SK-N-SH treated with all-trans-retinoic acid at 6 μM for 48 hours (cell line): ENCODE data around the gene FHOD3.

ENCODE experiments used
- ATAC-seq: fragments of 200-7000 bp; cut with Tn5 transposase; 3 replicates; pipeline ENCODE4 v1.9.1; 2020; ENCODE audit warnings: mild to moderate bottlenecking, moderate library complexity
- ARNTL ChIP-seq: fragments of 450-650 bp; formaldehyde crosslinking; IDR thresholded peaks from 2 replicates; pipeline ENCODE4 v1.5.0; 2020; ENCODE audit warnings: low read depth, mild to moderate bottlenecking, moderate library complexity, borderline replicate concordance
- BACH2 ChIP-seq: fragments of 250-450 bp; sonication (Bioruptor Pico); IDR thresholded peaks from 2 replicates; pipeline ENCODE4 v1.9.0; 2021; ENCODE audit warnings: mild to moderate bottlenecking, borderline replicate concordance
- CSDC2 ChIP-seq: fragments of 250-450 bp; sonication (Bioruptor Pico); IDR thresholded peaks from 2 replicates; pipeline ENCODE4 v1.5.0; 2020; ENCODE audit warnings: mild to moderate bottlenecking, moderate library complexity
- CSRNP3 ChIP-seq: fragments of 250-450 bp; sonication (Bioruptor Pico); IDR thresholded peaks from 2 replicates; pipeline ENCODE4 v1.5.1; 2021; ENCODE audit warnings: mild to moderate bottlenecking, moderate library complexity
- ESRRG ChIP-seq: fragments of 250-450 bp; sonication (Bioruptor Pico); IDR thresholded peaks from 2 replicates; pipeline ENCODE4 v1.6.1; 2021; ENCODE audit warnings: mild to moderate bottlenecking
- GLIS3 ChIP-seq: fragments of 250-450 bp; sonication (Bioruptor Pico); IDR thresholded peaks from 2 replicates; pipeline ENCODE4 v1.5.0; 2020; ENCODE audit warnings: mild to moderate bottlenecking, moderate library complexity
- ISL1 ChIP-seq: fragments of 250-450 bp; sonication (Bioruptor Pico); IDR thresholded peaks from 2 replicates; pipeline ENCODE4 v2.1.2; 2022; ENCODE audit warnings: mild to moderate bottlenecking, moderate library complexity
- OSR1 ChIP-seq: fragments of 250-450 bp; sonication (Bioruptor Pico); IDR thresholded peaks from 2 replicates; pipeline ENCODE4 v1.8.0; 2022; ENCODE audit warnings: moderate library complexity, mild to moderate bottlenecking, inconsistent platforms
- PATZ1 ChIP-seq: fragments of 250-450 bp; sonication (Bioruptor Pico); IDR thresholded peaks from 2 replicates; pipeline ENCODE4 v1.8.0; 2020; ENCODE audit warnings: mild to moderate bottlenecking, moderate library complexity, borderline replicate concordance
- POU6F1 ChIP-seq: fragments of 250-450 bp; sonication (Bioruptor Pico); IDR thresholded peaks from 2 replicates; pipeline ENCODE4 v1.8.0; 2021; ENCODE audit warnings: low read depth, mild to moderate bottlenecking, moderate library complexity, borderline replicate concordance
- PPARA ChIP-seq: fragments of 250-450 bp; sonication (Bioruptor Pico); IDR thresholded peaks from 2 replicates; pipeline ENCODE4 v1.5.0; 2020; ENCODE audit warnings: mild to moderate bottlenecking, borderline replicate concordance
- RARB ChIP-seq: fragments of 250-450 bp; sonication (Bioruptor Pico); IDR thresholded peaks from 2 replicates; pipeline ENCODE4 v1.8.0; 2021; ENCODE audit warnings: mild to moderate bottlenecking, moderate library complexity
- SNAI2 ChIP-seq: fragments of 250-450 bp; sonication (Bioruptor Pico); IDR thresholded peaks from 2 replicates; pipeline ENCODE4 v1.5.0; 2020; ENCODE audit warnings: mild to moderate bottlenecking, moderate library complexity
- TOX ChIP-seq: fragments of 250-450 bp; sonication (Bioruptor Pico); IDR thresholded peaks from 2 replicates; pipeline ENCODE4 v1.8.0; 2021; ENCODE audit warnings: mild to moderate bottlenecking, moderate library complexity, borderline replicate concordance
- TSHZ2 ChIP-seq: fragments of 250-450 bp; sonication (Bioruptor Pico); IDR thresholded peaks from 2 replicates; pipeline ENCODE4 v1.5.0; 2020; ENCODE audit warnings: mild to moderate bottlenecking, moderate library complexity
- ZC3H10 ChIP-seq: fragments of 250-450 bp; sonication (Bioruptor Pico); IDR thresholded peaks from 2 replicates; pipeline ENCODE4 v1.5.1; 2021; ENCODE audit warnings: mild to moderate bottlenecking, moderate library complexity
- ZFP30 ChIP-seq: fragments of 450-650 bp; formaldehyde crosslinking; IDR thresholded peaks from 2 replicates; pipeline ENCODE4 v1.5.0; 2022; ENCODE audit warnings: mild to moderate bottlenecking, moderate library complexity
- ZNF565 ChIP-seq: fragments of 450-650 bp; formaldehyde crosslinking; conservative IDR thresholded peaks from 2 replicates; pipeline ENCODE4 v1.5.0; 2020; ENCODE audit warnings: low read depth, mild to moderate bottlenecking, moderate library complexity
- ZNF8 ChIP-seq: fragments of 450-650 bp; formaldehyde crosslinking; IDR thresholded peaks from 2 replicates; pipeline ENCODE4 v1.5.0; 2020; ENCODE audit warnings: mild to moderate bottlenecking, moderate library complexity

FHOD3 gene

GRCh38 chr18:36348971-36349417 lies 51.5 kb downstream of the FHOD3 start:
- TF ChIP-seq ZC3H10 = no peak
- TF ChIP-seq GLIS3 (CRISPR knock-in tag) = no peak
- no peak for TF ChIP-seq ZFP30
- TF ChIP-seq SNAI2 (CRISPR knock-in tag) = no peak
- TF ChIP-seq CSDC2 = no peak
- no peak for TF ChIP-seq PPARA (CRISPR knock-in tag)
- TF ChIP-seq RARB = no peak
- no peak for TF ChIP-seq ARNTL (CRISPR knock-in tag)
- TF ChIP-seq ESRRG (CRISPR knock-in tag) = no peak
- no peak for TF ChIP-seq POU6F1 (CRISPR knock-in tag)
- TF ChIP-seq OSR1 (CRISPR knock-in tag) = no peak
- no peak for TF ChIP-seq BACH2 (CRISPR knock-in tag)
- TF ChIP-seq ISL1 (CRISPR knock-in tag) = no peak
- no peak for TF ChIP-seq CSRNP3 (CRISPR knock-in tag)
- ATAC-seq = no peak

- TF ChIP-seq TSHZ2 (CRISPR knock-in tag) (no peak), TOX (CRISPR knock-in tag) (no peak)
- ATAC-seq = no peak
Observed at GRCh38 chr18:36349552-36349951, 52.0 kb downstream of the FHOD3 start.

GRCh38 chr18:36350251-36350651 lies 52.7 kb downstream of the FHOD3 start:
- no peak for ATAC-seq
- TF ChIP-seq POU6F1 (CRISPR knock-in tag) = no peak
- TF ChIP-seq ZNF565 (CRISPR knock-in tag) = no peak
- TF ChIP-seq CSDC2 = no peak
- no peak for TF ChIP-seq ZNF8 (CRISPR knock-in tag)
- no peak for TF ChIP-seq BACH2 (CRISPR knock-in tag)
- TF ChIP-seq PPARA (CRISPR knock-in tag) = no peak
- TF ChIP-seq CSRNP3 (CRISPR knock-in tag) = no peak
- TF ChIP-seq OSR1 (CRISPR knock-in tag) = no peak
- TF ChIP-seq TOX (CRISPR knock-in tag) = no peak
- no peak for TF ChIP-seq GLIS3 (CRISPR knock-in tag)
- TF ChIP-seq ZFP30 = no peak
- no peak for TF ChIP-seq PATZ1 (CRISPR knock-in tag)
